H1 (cell line): ENCODE measurements around the gene RIMBP2. TPM values are rescaled to one million over a fixed set of nuclear protein-coding genes. Genes with fewer than 3 reads are reported as not detected.

Experiments used
- CTCF ChIA-PET: fragments of 300-600 bp; sonication (Branson Sonifier 250); formaldehyde crosslinking; loops from one replicate; lab custom pipeline; 2021; ENCODE audit not compliant: partially characterized antibody; lab: Charles Lee
- POLR2A ChIA-PET: fragments of 300-600 bp; sonication (Branson Sonifier 250); formaldehyde crosslinking; loops from one replicate; lab custom pipeline; 2021; ENCODE audit warnings: inconsistent platforms; ENCODE audit not compliant: partially characterized antibody; lab: Charles Lee
- DNase-seq, 2 experiments: peaks; one replicate each; pipeline versions ENCODE4 v3.0.0 to v3.0.0-alpha.2; 2010 to 2022; ENCODE audit warnings: low spot score in 2 of 2, low read depth in 1 of 2, mixed read lengths in 1 of 2
- FAIRE-seq: peaks from 2 replicates; lab custom pipeline; 2011; peaks lifted over from hg19 to GRCh38; lab: Jason Lieb, UNC
- H2AFZ ChIP-seq: 2 replicates; pipeline ENCODE4 v1.8.1; 2012; ENCODE audit warnings: low read length, inconsistent platforms
- H2AK5ac ChIP-seq: 2 replicates; pipeline ENCODE4 v1.6.1; 2013; ENCODE audit warnings: low read depth, low read length
- H2BK120ac ChIP-seq: replicated peaks from 2 replicates; pipeline ENCODE3; 2013; ENCODE audit warnings: low read depth, low read length, inconsistent platforms
- H2BK12ac ChIP-seq: 2 replicates; pipeline ENCODE4 v1.6.1; 2013; ENCODE audit warnings: low read depth, low read length
- H2BK15ac ChIP-seq: 2 replicates; pipeline ENCODE4 v1.6.1; 2013; ENCODE audit warnings: low read length
- H2BK20ac ChIP-seq: 2 replicates; pipeline ENCODE4 v1.6.1; 2013; ENCODE audit warnings: low read length
- H2BK5ac ChIP-seq: 2 replicates; pipeline ENCODE4 v1.6.1; 2013; ENCODE audit warnings: low read depth, low read length
- H3K14ac ChIP-seq: 2 replicates; pipeline ENCODE4 v1.6.1; 2013; ENCODE audit warnings: inconsistent platforms; ENCODE audit not compliant: insufficient read length
- H3K18ac ChIP-seq: 2 replicates; pipeline ENCODE4 v1.6.1; 2013; ENCODE audit warnings: low read length; ENCODE audit errors: extremely low read depth
- H3K23ac ChIP-seq: 2 replicates; pipeline ENCODE4 v1.6.1; 2013; ENCODE audit warnings: inconsistent platforms; ENCODE audit not compliant: insufficient read length
- H3K23me2 ChIP-seq: 2 replicates; pipeline ENCODE4 v1.6.1; 2013; ENCODE audit warnings: low read depth, low read length
- H3K27ac ChIP-seq: 2 replicates; pipeline ENCODE4 v1.6.1; 2011; ENCODE audit warnings: low read depth, low read length, inconsistent platforms
- H3K27me3 ChIP-seq, 4 experiments: replicated peaks in 1 of 4; 1 replicate in 1 of 4; 2 replicates in 3 of 4; pipeline versions ENCODE4 v1.6.1 to v1.8.1; 2011 to 2013; ENCODE audit warnings: low read length in 3 of 4, mild to moderate bottlenecking in 3 of 4, inconsistent platforms in 2 of 4, mixed read lengths in 2 of 4, moderate library complexity in 1 of 4; ENCODE audit not compliant: control insufficient read depth in 3 of 4, insufficient read depth in 3 of 4; ENCODE audit errors: extremely low read depth in 1 of 4
- H3K36me3 ChIP-seq, 4 experiments: 2 replicates each; pipeline versions ENCODE4 v1.6.1 to v1.8.1; 2011 to 2013; ENCODE audit warnings: mild to moderate bottlenecking in 4 of 4, low read length in 3 of 4, moderate library complexity in 2 of 4, control low read depth in 1 of 4, inconsistent platforms in 1 of 4; ENCODE audit not compliant: insufficient read depth in 4 of 4, control insufficient read depth in 2 of 4
- H3K4ac ChIP-seq: replicated peaks from 2 replicates; pipeline ENCODE3; 2013; ENCODE audit warnings: low read length, low read depth, mixed read lengths, inconsistent platforms; ENCODE audit not compliant: insufficient read length
- H3K4me1 ChIP-seq, 4 experiments: replicated peaks in 1 of 4; 1 replicate in 1 of 4; 2 replicates in 3 of 4; pipeline versions ENCODE4 v1.6.1 to v1.8.1; 2011 to 2013; ENCODE audit warnings: low read length in 3 of 4, inconsistent platforms in 2 of 4, mixed read lengths in 1 of 4; ENCODE audit not compliant: insufficient read depth in 4 of 4, control insufficient read depth in 3 of 4
- H3K4me2 ChIP-seq, 2 experiments: 2 replicates each; pipeline versions ENCODE4 v1.6.1 to v1.8.1; 2011 to 2013; ENCODE audit warnings: low read depth in 2 of 2, low read length in 2 of 2, control low read depth in 1 of 2, inconsistent platforms in 1 of 2, mild to moderate bottlenecking in 1 of 2; ENCODE audit not compliant: insufficient read depth in 1 of 2
- H3K4me3 ChIP-seq, 4 experiments: fragments of 200-600, 300-600 bp in 1 of 4; sonication (generic), shearing (Covaris generic), sonication (Bioruptor Twin) in 1 of 4; 2 replicates each; pipeline versions ENCODE4 v1.5.1 to v1.8.1; 2011 to 2016; ENCODE audit warnings: low read length in 4 of 4, low read depth in 3 of 4, control low read depth in 2 of 4, inconsistent platforms in 2 of 4, mild to moderate bottlenecking in 2 of 4, mixed read lengths in 1 of 4, moderate library complexity in 1 of 4; ENCODE audit not compliant: insufficient read depth in 2 of 4; ENCODE audit errors: extremely low read depth in 1 of 4
- H3K56ac ChIP-seq: replicated peaks from 2 replicates; pipeline ENCODE3; 2013; ENCODE audit warnings: low read depth, mild to moderate bottlenecking, mixed read lengths, low read length, inconsistent platforms; ENCODE audit not compliant: insufficient read length
- H3K79me1 ChIP-seq: 2 replicates; pipeline ENCODE4 v1.6.1; 2013; ENCODE audit warnings: low read depth, low read length, control low read depth
- H3K79me2 ChIP-seq, 2 experiments: 2 replicates each; pipeline versions ENCODE4 v1.6.1 to v1.8.1; 2012 to 2013; ENCODE audit warnings: low read length in 2 of 2, mild to moderate bottlenecking in 2 of 2, inconsistent platforms in 1 of 2; ENCODE audit not compliant: insufficient read depth in 2 of 2, control insufficient read depth in 1 of 2
- H3K9ac ChIP-seq, 4 experiments: replicated peaks in 1 of 4; 1 replicate in 1 of 4; 2 replicates in 3 of 4; pipeline versions ENCODE4 v1.6.1 to v1.8.1; 2011 to 2013; ENCODE audit warnings: low read depth in 3 of 4, low read length in 3 of 4, control low read depth in 2 of 4, mild to moderate bottlenecking in 2 of 4, moderate library complexity in 2 of 4, inconsistent platforms in 1 of 4; ENCODE audit errors: extremely low read depth in 1 of 4
- H3K9me3 ChIP-seq, 2 experiments: 2 replicates each; pipeline versions ENCODE4 v1.6.1 to v1.8.1; 2012 to 2013; ENCODE audit warnings: mild to moderate bottlenecking in 2 of 2, moderate library complexity in 2 of 2, control low read depth in 1 of 2, inconsistent platforms in 1 of 2, low read depth in 1 of 2, low read length in 1 of 2, mixed read lengths in 1 of 2; ENCODE audit not compliant: insufficient read depth in 2 of 2
- H4K20me1 ChIP-seq, 2 experiments: replicated peaks in 1 of 2; 2 replicates each; pipeline versions ENCODE3 to v1.8.1; 2011 to 2013; ENCODE audit warnings: inconsistent platforms in 2 of 2, low read length in 2 of 2, mild to moderate bottlenecking in 1 of 2; ENCODE audit not compliant: insufficient read depth in 2 of 2, control insufficient read depth in 1 of 2
- H4K5ac ChIP-seq: 2 replicates; pipeline ENCODE4 v1.6.1; 2013; ENCODE audit warnings: low read length, low read depth, mixed read lengths, inconsistent platforms; ENCODE audit not compliant: insufficient read length
- H4K8ac ChIP-seq: 2 replicates; pipeline ENCODE4 v1.8.0; 2013; ENCODE audit warnings: mild to moderate bottlenecking, moderate library complexity, low read length, inconsistent platforms; ENCODE audit not compliant: insufficient read depth; ENCODE audit errors: extremely low read depth
- H4K91ac ChIP-seq: replicated peaks from 2 replicates; pipeline ENCODE3; 2013; ENCODE audit warnings: low read length, mixed read lengths, inconsistent platforms; ENCODE audit not compliant: insufficient read length
- WGBS, 2 experiments: shearing (Covaris generic) in 1 of 2; methylation state at CpG; one replicate each; pipeline versions ENCODE4 v1.1.6 to v1.1.7; 2013 to 2015; ENCODE audit warnings: low lambda C conversion rate in 2 of 2, mixed read lengths in 2 of 2, inconsistent platforms in 1 of 2, low coverage in 1 of 2, missing lambda C conversion rate in 1 of 2; ENCODE audit not compliant: insufficient replicate concordance in 2 of 2, insufficient coverage in 1 of 2, insufficient read length in 1 of 2; ENCODE audit errors: extremely low coverage in 1 of 2, missing lambda C conversion rate in 1 of 2; 5-methylcytosine and 5-hydroxymethylcytosine counted together
- polyA plus RNA-seq, 7 experiments: library from polyadenylated mRNA; depleted of rRNA in 3 of 7; stranded (reverse) in 5 of 7; unstranded in 2 of 7; fragments of >200 nt in 5 of 7; fragments of 200-250 nt in 2 of 7; gene quantifications; 1 replicate in 5 of 7; 2 replicates in 1 of 7; 4 replicates in 1 of 7; pipeline versions ENCODE4 v1.2.1 to v1.2.3, GENCODE V29; 2011 to 2013; ENCODE audit warnings: missing spikeins in 2 of 7, mixed read lengths in 2 of 7
- total RNA-seq: library from RNA; stranded (reverse); fragmentation: NEBNext Ultra II Directional; extraction: Animal tissue kit (Norgen Biotek cat#: 25700); gene quantifications from 2 replicates; pipeline ENCODE4 v1.2.1, GENCODE V29; 2021

The RIMBP2 gene
- total and polyA plus RNA-seq, 2 of the 8 experiments (the other 6 are each of a cell fraction or from before 2014, with no cell fraction given) = 0.18 to 0.65 TPM

GRCh38 chr12:130583800-130584199 is 132.3 kb downstream of the RIMBP2 start:
- no peak overlapping the region for H2BK120ac ChIP-seq
- peak overlapping the region; percentile 77 for H3K56ac ChIP-seq
- no peaks in the 10 kb centered on the region for H3K4me1 ChIP-seq
- H3K79me2 ChIP-seq = no peaks in the 10 kb centered on the region
- peaks cover 14% of the 10 kb centered on the region; the same call in 1 of the 2 replicates for H3K23me2 ChIP-seq
- 95% methylated on average over 3 of the region's 4 CpGs; no CpG with 5 or more reads in 1 of the 2 experiments for WGBS, 2 experiments
- no peak overlapping the region for H3K4ac ChIP-seq
- ChIA-PET POLR2A (no interaction called here), CTCF (no interaction called here)
- no peak for DNase-seq
- H3K9me3 ChIP-seq = 0 out of 4 replicates have a peak, but pooled peaks cover 0 to 4% of the 10 kb centered on the region in 2 experiments
- no peak overlapping the region for H4K91ac ChIP-seq
- no peak overlapping the region for H4K5ac ChIP-seq
- H3K4me2 ChIP-seq = no peak overlapping the region
- no peak overlapping the region for H3K14ac ChIP-seq
- no peaks in the 10 kb centered on the region for H3K27me3 ChIP-seq
- no peak overlapping the region for H3K4me3 ChIP-seq
- no peak overlapping the region for H4K8ac ChIP-seq
- peaks cover 0 to 8% of the 10 kb centered on the region in 2 experiments for H4K20me1 ChIP-seq
- H2BK12ac ChIP-seq = no peak overlapping the region
- no peak for FAIRE-seq
- no peaks in the 10 kb centered on the region for H3K79me1 ChIP-seq
- no peak overlapping the region for H3K27ac ChIP-seq
- no peak overlapping the region for H3K18ac ChIP-seq
- no peak overlapping the region for H2BK20ac ChIP-seq
- H3K36me3 ChIP-seq = no peaks in the 10 kb centered on the region
- H2AFZ ChIP-seq = no peak overlapping the region
- H3K23ac ChIP-seq = no peak overlapping the region
- H2BK5ac ChIP-seq = no peak overlapping the region
- no peak overlapping the region for H3K9ac ChIP-seq
- no peak overlapping the region for H2BK15ac ChIP-seq
- peak overlapping the region; percentile 87; the same call in 1 of the 2 replicates for H2AK5ac ChIP-seq
